NB4 (cell line): Measurements from ENCODE around the gene SLMAP.

Experiments
- DNase-seq: peaks from one replicate; pipeline ENCODE4 v3.0.0; 2010; ENCODE audit warnings: low read depth
- H3K4me3 ChIP-seq: one replicate; pipeline ENCODE4 v1.5.1; 2011; ENCODE audit warnings: mild to moderate bottlenecking, low read depth, low read length, moderate library complexity
- MYC ChIP-seq: IDR thresholded peaks from 2 replicates; pipeline ENCODE4 v1.6.1; 2011; ENCODE audit warnings: low read depth, low read length
- POLR2A ChIP-seq: IDR thresholded peaks from 2 replicates; pipeline ENCODE4 v1.6.1; 2011; ENCODE audit warnings: mild to moderate bottlenecking; ENCODE audit not compliant: insufficient read length; ENCODE audit errors: extremely low read depth
- TF ChIP-seq, protein P1 (sequence below): IDR thresholded peaks from 2 replicates; pipeline ENCODE4 v1.6.1; 2011; ENCODE audit warnings: low read depth, low read length
- TF ChIP-seq, protein P2 (sequence below): IDR thresholded peaks from one replicate; pipeline ENCODE4 v1.5.1; 2012; ENCODE audit warnings: low read depth, low read length

SLMAP gene

GRCh38 chr3:57733790-57734189 is 22.3 kb upstream of the SLMAP start:
- H3K4me3 ChIP-seq: no peak overlapping the region
- TF ChIP-seq, protein P1, sequence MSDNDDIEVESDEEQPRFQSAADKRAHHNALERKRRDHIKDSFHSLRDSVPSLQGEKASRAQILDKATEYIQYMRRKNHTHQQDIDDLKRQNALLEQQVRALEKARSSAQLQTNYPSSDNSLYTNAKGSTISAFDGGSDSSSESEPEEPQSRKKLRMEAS: no peak
- TF ChIP-seq POLR2A (no peak), MYC (no peak)
- TF ChIP-seq, protein P2, sequence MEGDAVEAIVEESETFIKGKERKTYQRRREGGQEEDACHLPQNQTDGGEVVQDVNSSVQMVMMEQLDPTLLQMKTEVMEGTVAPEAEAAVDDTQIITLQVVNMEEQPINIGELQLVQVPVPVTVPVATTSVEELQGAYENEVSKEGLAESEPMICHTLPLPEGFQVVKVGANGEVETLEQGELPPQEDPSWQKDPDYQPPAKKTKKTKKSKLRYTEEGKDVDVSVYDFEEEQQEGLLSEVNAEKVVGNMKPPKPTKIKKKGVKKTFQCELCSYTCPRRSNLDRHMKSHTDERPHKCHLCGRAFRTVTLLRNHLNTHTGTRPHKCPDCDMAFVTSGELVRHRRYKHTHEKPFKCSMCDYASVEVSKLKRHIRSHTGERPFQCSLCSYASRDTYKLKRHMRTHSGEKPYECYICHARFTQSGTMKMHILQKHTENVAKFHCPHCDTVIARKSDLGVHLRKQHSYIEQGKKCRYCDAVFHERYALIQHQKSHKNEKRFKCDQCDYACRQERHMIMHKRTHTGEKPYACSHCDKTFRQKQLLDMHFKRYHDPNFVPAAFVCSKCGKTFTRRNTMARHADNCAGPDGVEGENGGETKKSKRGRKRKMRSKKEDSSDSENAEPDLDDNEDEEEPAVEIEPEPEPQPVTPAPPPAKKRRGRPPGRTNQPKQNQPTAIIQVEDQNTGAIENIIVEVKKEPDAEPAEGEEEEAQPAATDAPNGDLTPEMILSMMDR: no peak
- DNase-seq: no peak

DNA sequence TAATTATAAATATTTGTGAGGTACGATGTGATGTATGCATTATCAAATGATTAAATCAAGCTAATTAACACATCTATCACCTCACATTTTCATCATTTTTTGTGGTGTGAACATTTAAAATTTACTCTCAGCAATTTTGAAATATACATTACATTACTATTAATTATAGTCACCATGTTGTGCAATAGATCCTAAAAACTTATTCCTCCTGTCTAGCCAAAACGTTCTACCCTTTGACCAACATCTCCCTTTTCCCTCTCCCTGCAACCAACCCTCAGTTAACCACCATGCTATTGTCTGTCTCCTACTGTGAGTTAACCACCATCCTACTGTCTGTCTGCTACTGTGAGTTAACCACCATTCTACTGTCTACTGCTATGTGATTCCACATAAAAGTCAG is 20.7 kb upstream of the SLMAP start:
- DNase-seq: no peak
- H3K4me3 ChIP-seq: no peak overlapping the region
- TF ChIP-seq POLR2A: no peak
- TF ChIP-seq, protein P2: no peak
- TF ChIP-seq, protein P1: no peak
- TF ChIP-seq MYC: no peak

- no peak overlapping the region for H3K4me3 ChIP-seq
- no peak for DNase-seq
- TF ChIP-seq, protein P1: no peak
- TF ChIP-seq, protein P2: no peak
- no peak for TF ChIP-seq MYC
- no peak for TF ChIP-seq POLR2A
These were observed 18.3 kb upstream of the SLMAP start for GRCh38 chr3:57737840-57738239.

DNA sequence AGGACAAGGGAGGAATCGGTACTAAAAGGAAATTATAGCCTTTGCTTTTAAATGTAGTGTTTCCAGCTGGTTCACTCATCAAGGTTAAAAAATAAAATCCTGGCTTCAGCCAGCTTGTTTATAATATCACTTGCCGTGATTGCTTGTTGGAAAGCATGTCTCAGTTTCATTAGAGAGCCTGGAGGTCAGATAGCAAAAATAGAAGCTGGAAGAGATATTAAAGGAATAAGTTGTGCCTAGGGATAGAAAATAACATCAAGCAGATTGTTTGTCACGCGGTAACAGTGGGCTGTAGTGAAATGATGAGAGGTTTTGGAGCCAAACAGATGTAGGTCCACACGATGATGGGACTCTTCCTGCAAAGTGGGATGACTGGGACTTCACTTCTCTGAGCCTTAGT is 17.7 kb upstream of the SLMAP start:
- no peak overlapping the region for H3K4me3 ChIP-seq
- TF ChIP-seq, protein P2: no peak
- TF ChIP-seq, protein P1: no peak
- no peak for DNase-seq

DNA sequence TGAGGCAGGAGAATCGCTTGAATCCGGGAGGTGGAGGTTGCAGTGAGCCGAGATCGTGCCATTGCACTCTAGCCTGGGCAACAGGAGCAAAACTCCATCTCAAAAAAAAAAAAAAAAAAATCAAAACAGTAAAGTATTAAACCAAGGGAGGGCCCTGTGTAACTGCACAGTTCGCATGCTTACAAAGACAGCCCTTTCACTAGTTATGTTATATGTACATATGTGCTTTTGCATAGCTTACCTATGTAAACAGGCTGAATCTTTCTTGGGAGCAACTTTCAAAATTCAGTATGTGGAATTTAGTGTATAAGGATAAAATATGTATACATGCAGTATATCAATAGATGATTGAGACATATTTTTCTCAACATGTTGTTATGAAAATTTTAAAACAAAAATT is 16.1 kb upstream of the SLMAP start:
- no peak for DNase-seq
- H3K4me3 ChIP-seq: no peak overlapping the region
- TF ChIP-seq, protein P2: no peak
- no peak for TF ChIP-seq POLR2A
- TF ChIP-seq, protein P1: no peak
- TF ChIP-seq MYC: no peak

DNA sequence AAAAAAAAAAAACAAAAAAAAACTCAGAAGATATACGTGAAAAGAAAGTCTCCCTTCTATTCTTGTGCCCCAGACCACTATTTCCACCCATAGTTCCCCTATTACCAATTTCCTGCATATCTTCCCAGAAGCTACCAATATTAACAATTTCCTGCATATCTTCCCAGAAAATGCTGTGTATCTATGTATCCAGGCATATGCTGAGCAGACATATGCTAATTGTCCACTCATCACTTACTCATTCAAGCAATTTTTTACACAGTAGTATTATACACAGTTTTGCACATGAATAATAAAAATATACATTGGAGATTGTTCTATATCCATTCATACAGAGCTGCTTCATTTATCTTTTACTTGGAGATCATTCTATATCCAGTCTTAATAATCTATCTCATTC is 12.6 kb upstream of the SLMAP start:
- H3K4me3 ChIP-seq: no peak overlapping the region
- no peak for DNase-seq
- TF ChIP-seq, protein P1: no peak
- no peak for TF ChIP-seq MYC
- TF ChIP-seq, protein P2: no peak
- no peak for TF ChIP-seq POLR2A
